ENCODE data around the gene BTNL2. TPM values are rescaled to one million over a fixed set of nuclear protein-coding genes. Genes with fewer than 3 reads are reported as not detected.

BTNL2 gene
- total RNA-seq, 1 experiment from 2014 or later, result not detected

GRCh38 chr6:32413427-32414047, 6.6 kb upstream of the BTNL2 start:
- peak; percentile 51 for DNase-seq (ENCODE audit: low read depth)

DNA sequence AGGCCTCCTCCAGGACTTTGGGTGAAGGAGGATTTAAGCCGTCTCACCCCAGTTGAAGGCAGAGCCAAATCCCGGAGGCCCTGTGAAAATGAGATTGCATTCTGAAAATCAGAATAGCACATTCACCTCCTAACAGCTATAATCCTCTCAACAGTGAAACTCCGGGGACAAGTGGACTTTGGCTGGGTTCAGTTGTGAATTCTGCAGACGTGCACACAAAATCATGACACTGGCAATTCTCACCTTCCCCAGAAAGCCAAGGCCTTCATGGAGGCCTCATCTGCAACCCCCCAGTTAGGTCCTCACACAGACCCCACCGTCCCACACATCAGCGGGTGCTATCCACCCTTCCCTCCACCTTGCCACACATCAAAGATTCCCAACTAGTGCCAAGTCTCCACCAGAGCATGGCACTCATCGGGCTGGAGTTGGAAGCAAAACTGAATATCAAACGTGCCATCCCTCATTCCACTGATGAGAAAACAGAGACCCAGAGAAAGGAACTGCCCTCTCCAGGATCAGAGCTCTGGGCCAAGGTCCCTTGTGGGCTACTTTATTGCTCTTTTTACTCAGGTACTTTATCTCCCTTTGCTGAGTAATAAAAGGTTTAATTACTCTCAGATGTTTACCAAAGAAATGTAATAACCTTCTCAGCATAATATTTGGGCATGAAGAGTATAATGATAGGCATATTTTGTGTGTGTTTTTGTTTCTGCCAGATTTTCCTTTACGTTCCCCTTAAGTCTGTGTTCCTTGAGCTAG, 4.8 kb upstream of the BTNL2 start:
- DNase-seq (ENCODE audit: low read depth), result no peak

- DNase-seq (ENCODE audit: low read depth), result no peak
Measured at GRCh38 chr6:32410906-32411305, 3.9 kb upstream of the BTNL2 start.

- DNase-seq (ENCODE audit: low read depth), result no peak
Measured at GRCh38 chr6:32406197-32406596, 784 bp downstream of the BTNL2 start.

- DNase-seq (ENCODE audit: low read depth), result no peak
Measured at GRCh38 chr6:32405656-32406055, 1.3 kb downstream of the BTNL2 start.

DNA sequence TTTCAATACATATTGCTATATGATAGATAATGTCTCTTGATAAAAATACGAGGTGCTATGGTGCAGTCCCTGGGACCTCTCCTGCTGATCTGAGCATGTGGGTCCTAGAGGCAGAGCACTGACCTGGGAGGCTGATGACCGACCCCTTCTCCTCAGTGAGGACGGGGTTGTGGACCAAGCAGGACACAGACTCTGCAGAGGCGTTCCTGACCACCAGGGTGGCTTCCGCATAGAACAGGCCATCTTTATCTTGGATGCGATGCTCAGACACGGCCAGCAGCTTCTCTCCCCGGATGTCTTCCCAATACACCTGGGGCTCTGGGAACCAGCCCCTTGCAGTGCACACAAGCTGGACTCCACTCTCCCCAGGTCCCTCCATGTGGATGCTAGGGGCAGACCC, 4.2 kb downstream of the BTNL2 start:
- no peak for DNase-seq (ENCODE audit: low read depth)

DNA sequence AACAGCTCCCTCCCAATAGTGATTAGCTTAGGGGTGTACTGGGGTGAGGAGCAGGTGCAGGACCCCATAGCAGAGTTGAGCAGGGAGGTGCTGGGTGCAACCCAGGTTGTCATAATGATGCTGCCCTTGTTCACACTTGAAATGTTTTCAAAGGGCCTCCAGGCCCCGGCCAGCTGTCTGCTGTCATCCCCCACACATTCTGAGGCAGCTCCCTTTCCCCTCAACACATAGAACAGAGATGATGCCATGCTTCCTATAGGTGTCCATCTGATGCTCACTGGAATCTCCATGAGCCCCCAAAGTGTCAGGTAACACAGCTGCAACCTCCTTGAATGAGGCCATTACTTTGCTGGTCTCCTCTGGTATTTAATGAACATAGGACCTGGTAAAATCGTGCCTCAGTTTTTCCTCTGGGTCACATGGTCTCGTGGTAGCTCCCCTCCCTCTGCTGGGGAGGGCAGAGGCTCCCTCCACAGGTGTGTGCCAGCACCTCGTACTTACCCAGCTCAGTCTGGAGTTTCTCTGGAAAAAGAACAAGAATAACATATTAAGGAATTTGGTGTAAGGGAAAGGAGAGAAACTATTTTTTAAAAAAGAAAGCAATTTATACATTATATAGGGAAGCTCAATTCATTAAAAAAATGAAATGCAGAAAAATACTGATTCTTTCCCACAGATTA, 5.6 kb downstream of the BTNL2 start:
- DNase-seq (ENCODE audit: low read depth), result no peak

DNA sequence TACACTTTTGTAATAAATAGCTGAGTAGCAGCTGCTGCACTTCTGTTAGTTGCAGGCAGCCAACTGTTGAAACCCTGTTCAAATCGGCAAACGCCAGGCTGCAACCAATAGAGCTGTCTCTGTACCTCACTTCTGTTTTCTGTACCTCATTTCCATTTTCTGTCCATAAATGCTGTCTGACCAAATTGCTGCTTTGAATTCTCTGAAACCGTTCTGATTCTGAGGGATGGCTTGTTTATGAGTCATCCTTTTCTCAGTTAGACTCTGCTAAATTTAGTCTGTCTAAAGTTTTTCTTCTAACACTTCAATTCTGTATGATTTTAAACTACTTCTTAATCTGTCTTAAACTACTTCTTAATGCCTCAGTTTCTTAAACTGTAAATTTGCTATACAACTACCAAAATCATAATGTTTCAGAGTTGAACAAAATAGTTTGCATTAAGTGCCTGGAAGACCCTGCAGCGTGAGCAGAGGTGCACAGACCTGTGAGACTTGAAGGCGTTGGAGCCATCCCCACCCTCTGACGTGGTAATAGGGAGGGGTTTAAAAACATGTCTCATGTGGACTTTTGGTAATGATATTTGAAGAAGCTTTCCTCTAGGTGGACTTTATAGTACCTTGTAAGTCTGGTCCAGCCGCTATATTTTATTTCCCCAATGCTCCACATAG, 9.6 kb downstream of the BTNL2 start:
- DNase-seq (ENCODE audit: low read depth), result no peak

DNA sequence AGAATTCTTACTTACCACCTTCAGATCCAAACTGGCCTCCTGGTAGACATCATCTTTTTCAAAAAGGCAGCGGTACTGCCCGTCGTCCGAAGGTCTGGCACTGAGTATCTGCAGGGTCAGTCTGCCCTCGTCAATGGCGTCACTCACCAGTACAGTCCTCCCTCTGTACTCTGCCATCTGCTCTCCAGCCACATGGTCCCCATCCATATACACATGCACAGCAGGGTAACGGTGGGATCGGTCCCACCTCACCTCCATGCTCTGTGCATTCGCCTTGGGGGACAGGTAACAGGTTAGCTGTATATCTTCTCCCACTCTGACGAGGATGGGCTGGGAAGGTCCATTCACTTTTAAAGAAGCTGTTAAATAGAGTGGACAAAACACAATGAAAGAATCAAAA, 11.0 kb downstream of the BTNL2 start:
- no peak for DNase-seq (ENCODE audit: low read depth)

- peak; percentile 20 for DNase-seq (ENCODE audit: low read depth)
Measured at GRCh38 chr6:32393665-32394420, 13.1 kb downstream of the BTNL2 start.

DNA sequence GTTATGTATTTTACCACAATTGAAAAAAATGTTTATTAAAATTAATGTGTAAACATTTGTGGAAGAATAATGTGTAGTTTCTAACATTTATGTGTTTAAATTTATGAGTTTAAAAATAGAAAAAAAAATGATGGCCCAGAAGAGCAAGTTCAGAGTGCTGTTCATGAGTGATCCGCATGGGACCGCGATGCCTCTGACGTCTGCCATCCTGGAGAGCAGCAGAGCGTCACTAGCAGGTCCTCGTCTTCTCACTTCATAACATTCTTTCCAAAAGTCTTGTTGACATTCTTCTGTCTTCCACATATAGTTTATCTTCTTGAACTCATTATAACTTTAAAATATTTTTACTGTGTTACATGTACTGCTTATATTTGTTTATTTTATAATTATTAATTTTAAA, 15.5 kb downstream of the BTNL2 start:
- DNase-seq (ENCODE audit: low read depth), result no peak

DNA sequence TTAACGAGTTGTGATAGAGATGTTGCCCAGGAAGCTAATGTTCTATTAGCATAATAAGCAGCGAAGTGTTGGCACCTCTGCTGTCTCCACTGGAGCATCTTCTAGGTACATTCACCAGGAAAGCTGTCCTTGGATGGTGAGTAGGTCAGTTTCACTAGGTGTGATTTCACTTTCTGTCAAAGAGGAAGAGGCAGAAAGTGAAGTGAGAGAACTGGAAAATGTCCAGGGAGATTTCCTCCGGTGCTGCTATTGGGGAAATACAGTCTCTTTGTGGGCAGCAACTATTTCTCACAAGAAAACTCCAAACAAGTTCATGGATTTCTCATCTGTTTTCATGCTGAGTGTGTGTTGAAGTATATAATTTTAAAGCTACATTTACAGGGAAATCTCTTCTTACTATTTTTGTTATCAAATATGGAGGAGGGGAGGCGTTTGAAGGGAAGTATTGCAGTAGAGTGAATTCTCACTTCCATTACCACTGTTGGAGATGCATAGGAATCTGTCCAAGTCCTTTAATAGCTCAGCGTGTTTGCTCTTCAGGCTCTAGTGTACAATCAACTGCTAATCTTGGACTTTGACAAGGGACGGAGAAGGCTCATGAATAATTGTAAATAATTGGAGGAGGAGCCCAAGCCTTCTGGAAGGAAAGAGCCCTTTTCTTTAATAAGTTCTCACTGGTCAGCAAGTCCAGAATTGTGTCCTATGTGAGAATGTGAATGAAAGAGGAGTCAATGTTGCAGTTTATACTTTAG, 19.2 kb downstream of the BTNL2 start:
- DNase-seq (ENCODE audit: low read depth), result no peak

- no peak for DNase-seq (ENCODE audit: low read depth)
Measured at GRCh38 chr6:32386040-32386439, 20.9 kb downstream of the BTNL2 start.

GRCh38 chr6:32382757-32383420, 24.1 kb downstream of the BTNL2 start:
- DNase-seq (ENCODE audit: low read depth), result no peak

DNA sequence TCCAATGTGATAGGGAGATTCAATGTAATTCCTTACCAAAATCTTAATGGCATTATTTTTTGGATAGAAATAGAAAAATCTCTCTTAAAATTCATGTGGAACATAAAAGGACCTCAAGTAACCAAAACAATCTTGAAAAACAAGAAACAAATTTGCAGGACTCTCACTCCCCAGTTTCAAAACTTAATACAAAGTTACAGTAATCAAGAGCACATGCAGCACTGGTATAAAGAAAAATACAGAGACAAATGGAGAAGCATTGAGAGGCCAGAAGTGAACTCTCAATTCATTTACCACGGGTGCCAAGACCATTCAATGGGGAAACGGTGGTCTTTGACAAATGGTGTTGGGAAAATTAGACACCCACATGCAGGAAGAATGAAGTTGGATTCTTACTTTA, 27.4 kb downstream of the BTNL2 start:
- DNase-seq (ENCODE audit: low read depth), result no peak

- no peak for DNase-seq (ENCODE audit: low read depth)
Measured at GRCh38 chr6:32375739-32376529, 31.0 kb downstream of the BTNL2 start.

DNA sequence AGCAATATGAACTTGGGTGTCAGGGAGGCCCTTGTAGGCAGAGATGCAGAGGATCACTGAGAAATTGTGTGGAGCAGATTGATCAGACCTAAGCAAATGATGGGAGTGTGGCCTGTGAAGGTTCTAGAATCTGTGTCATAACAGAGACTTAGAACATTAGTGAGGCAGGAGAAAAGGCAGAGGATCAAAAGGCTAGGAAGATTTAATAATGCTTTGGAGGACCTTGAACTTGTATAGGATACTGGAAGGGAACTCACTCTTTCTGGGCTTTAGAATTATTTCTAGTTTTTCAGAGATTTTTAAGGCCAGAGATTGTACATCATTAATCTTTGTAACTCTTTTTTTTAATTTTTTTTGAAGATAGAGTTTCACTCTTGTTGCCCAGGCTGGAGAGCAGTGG, 35.2 kb downstream of the BTNL2 start, which contains the start of gene TSBP1:
Gene TSBP1 (minus strand): TSS at position 101 of the 400 bp plus-strand sequence. CDS start 197 bp downstream, outside the sequence.
- no peak for DNase-seq (ENCODE audit: low read depth)

DNA sequence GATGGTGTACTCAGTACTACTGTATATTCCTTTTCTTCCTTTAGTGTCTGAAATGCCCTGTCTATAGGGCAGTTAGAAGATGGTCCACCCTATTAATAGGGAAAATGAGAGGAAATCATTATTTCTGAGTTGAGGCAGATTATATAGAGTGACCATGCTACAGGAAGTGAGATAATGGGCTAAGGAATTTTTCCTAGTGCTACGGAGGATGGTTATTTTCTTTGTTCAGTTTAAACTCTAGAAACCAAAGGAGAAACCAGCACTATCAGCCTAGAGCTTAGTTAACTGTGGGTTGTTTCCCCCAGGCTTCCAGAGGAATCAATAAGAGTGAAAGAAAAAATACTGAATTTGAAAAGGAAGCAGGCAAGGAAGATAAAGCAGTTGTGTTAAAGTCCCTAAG, 35.8 kb downstream of the BTNL2 start:
- DNase-seq (ENCODE audit: low read depth), result no peak

DNA sequence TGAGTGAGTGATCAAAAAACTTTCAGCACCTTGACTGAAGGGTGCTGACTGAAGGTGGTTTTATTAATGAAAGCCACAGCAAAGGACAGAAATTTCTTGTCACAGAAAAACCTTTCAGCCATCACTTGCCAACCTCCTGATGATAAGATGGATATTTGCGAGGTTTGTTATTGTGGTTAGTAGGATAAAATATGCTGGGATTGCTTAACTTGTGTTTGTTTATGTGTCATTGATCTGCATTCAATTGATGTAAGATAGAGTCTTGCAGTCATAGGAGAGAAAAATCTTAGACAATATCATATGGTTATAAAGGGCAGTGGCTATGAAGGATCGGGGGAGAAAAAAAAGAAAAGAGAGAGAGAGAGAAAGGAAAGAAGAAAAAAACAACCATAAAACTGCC, 36.5 kb downstream of the BTNL2 start:
- no peak for DNase-seq (ENCODE audit: low read depth)

All from RPMI7951 (cell line).